ENCODE measurements around the gene PCCA. TPM values are rescaled to one million over a fixed set of nuclear protein-coding genes. Genes with fewer than 3 reads are reported as not detected.

The PCCA gene
- polyA plus RNA-seq, 1 of the 3 experiments (the other 2 are of a cell fraction) = 7.3 TPM

GRCh38 chr13:100102042-100102441, 13.1 kb downstream of the PCCA start (continued):
- TF ChIP-seq CTCF (IDR thresholded peaks at IDR 0.05) = no peak
- no peak for TF ChIP-seq EZH2phosphoT487 (IDR thresholded peaks at IDR 0.05; ENCODE audit: borderline replicate concordance, low read depth)
- TF ChIP-seq ZBTB33 (IDR thresholded peaks at IDR 0.05; ENCODE audit: borderline replicate concordance, low read depth) = no peak
- TF ChIP-seq TCF12 (IDR thresholded peaks at IDR 0.05) = no peak
- no peak for TF ChIP-seq GATA2 (CRISPR knock-in tag; IDR thresholded peaks at IDR 0.05)
- TF ChIP-seq MXI1 (IDR thresholded peaks at IDR 0.05; ENCODE audit: low read depth, low read length) = no peak

GRCh38 chr13:100106005-100106404, 17.1 kb downstream of the PCCA start:
- Histone ChIP-seq H2AFZ (ENCODE audit: low read depth) (no peak overlapping the region), H4K20me1 (ENCODE audit: insufficient read depth) (no peaks in the 10 kb centered on the region), H3K27ac (ENCODE audit: low read depth in 2 of 2, low read length in 1 of 2) (no peak overlapping the region), H3K79me2 (ENCODE audit: insufficient read depth) (peaks cover 32% of the 10 kb centered on the region), H3K4me3 (ENCODE audit: low read depth in 2 of 2, low read length in 1 of 2) (no peak overlapping the region), H3K4me1 (ENCODE audit: control insufficient read depth in 1 of 2, insufficient read depth in 2 of 2, low read depth in 1 of 2, low read length in 1 of 2) (no peaks in the 10 kb centered on the region), H3K36me3 (replicated peaks in 1 of 2; ENCODE audit: control insufficient read depth in 1 of 2, insufficient read depth in 2 of 2, low read length in 1 of 2) (peaks cover 0 to 12% of the 10 kb centered on the region in 2 experiments), H3F3A (replicated peaks; ENCODE audit: insufficient read depth) (no peaks in the 10 kb centered on the region), H3K9ac (no peak overlapping the region), H3K9me3 (no peaks in the 10 kb centered on the region), H3K27me3 (ENCODE audit: insufficient read depth) (no peaks in the 10 kb centered on the region), H3K9me2 (no peaks in the 10 kb centered on the region), H3K4me2 (no peak overlapping the region)
- 91% methylated on average over 2 of the region's 2 CpGs for WGBS (ENCODE audit: low lambda C conversion rate)
- CTCF ChIA-PET = no interaction called here
- no peak for DNase-seq
- POLR2A ChIA-PET = no interaction called here
- TF ChIP-seq MAX (IDR thresholded peaks at IDR 0.05; ENCODE audit: low read depth) (no peak), GATA2 (CRISPR knock-in tag; IDR thresholded peaks at IDR 0.05) (no peak), TCF12 (IDR thresholded peaks at IDR 0.05) (no peak), CHD2 (IDR thresholded peaks at IDR 0.05; ENCODE audit: low read length, partially characterized antibody) (no peak), MEF2A (IDR thresholded peaks at IDR 0.05; ENCODE audit: borderline replicate concordance, low read depth) (no peak), POLR2AphosphoS5 (IDR thresholded peaks at IDR 0.05; ENCODE audit: low read depth, low read length) (no peak), IRF3 (IDR thresholded peaks at IDR 0.05; ENCODE audit: low read depth, low read length) (no peak), SIN3A (IDR thresholded peaks at IDR 0.05; ENCODE audit: borderline replicate concordance, low read depth, low read length) (no peak), ELF1 (IDR thresholded peaks at IDR 0.05) (no peak), NFIC (IDR thresholded peaks at IDR 0.05; ENCODE audit: borderline replicate concordance) (no peak), JUND (IDR thresholded peaks at IDR 0.05) (no peak), SMC3 (IDR thresholded peaks at IDR 0.05; ENCODE audit: low read depth, low read length) (no peak)
